Limb (tissue), 2 donors: Measurements from ENCODE around the gene APOBEC3C.
"Not testable (repeated sequence)": the region's sequence is repeated elsewhere in the genome, so short reads cannot be mapped to it uniquely, and the experiment has no call there.

Experiments
- DNase-seq, 2 donors: peaks; one replicate each; pipeline ENCODE4 v3.0.0-alpha.2; 2016; ENCODE audit errors: extremely low spot score in 2 of 2

The APOBEC3C gene

GRCh38 chr22:38981992-38982927 lies 31.8 kb upstream of the APOBEC3C start, which contains the start of gene APOBEC3B:
TSS of gene APOBEC3B (plus strand) at chr22:38982347. CDS start at chr22:38982454, 107 bp downstream.
- DNase-seq: peak; percentile 73 to 81

DNA sequence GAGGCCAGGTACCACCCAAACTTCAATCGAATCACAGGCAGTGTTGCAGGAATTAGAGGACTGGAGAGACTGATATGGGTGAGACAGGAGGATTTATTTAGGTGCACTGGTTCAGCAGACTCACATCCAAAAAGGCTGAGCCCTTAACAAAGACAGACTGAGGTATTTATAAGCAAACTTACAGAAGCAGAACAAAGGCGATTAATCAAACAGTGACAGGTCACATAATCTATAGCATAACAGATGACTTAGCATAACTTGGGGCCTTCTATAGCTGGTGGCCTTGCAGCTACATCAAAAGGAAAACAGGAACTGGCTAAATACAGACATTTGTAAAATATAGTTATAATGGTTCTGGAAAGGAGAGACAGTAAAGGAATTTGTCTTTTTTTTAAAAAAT lies 29.8 kb upstream of the APOBEC3C start:
- no peak for DNase-seq

- DNase-seq: not testable (repeated sequence)
Observed at GRCh38 chr22:38984784-38985757, 29.0 kb upstream of the APOBEC3C start.

- DNase-seq: no peak
Observed at GRCh38 chr22:38986629-38987028, 27.4 kb upstream of the APOBEC3C start.

DNA sequence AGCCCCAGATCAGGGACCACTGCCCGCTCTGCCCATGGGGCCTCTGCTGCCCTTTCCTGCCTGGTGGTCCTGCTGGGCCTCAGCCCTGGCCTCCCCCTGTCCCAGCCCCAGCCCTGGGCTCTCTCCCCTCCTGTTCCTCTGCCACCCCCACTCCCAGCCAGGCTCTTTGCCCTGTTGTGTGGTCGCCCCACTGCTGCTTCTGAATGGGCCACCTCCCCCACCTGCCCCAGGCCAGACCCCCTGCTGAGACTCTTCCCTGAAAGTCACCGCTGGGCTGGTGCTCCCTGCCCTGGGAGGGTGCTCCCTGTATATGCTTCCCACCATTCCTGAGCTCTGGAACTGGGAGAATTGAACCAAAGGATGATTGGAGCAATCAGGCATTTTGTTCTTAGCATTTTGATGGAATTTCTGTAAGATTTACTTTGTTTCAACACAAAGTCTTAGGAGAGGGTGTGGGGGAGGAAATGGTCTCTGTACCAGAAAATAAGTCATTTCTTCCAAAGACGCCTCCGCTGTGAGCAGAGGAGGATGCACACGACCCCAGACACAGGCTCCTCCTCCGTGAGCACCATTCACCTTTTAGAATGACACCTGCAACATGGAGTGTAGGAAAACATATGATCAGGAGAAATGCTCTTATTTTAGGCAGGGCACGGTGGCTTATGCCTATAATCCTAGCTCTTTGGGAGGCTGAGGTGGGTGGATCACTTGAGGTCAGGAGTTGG lies 26.7 kb upstream of the APOBEC3C start:
- DNase-seq: no peak

GRCh38 chr22:38989466-38989865 lies 24.6 kb upstream of the APOBEC3C start:
- no peak for DNase-seq

DNA sequence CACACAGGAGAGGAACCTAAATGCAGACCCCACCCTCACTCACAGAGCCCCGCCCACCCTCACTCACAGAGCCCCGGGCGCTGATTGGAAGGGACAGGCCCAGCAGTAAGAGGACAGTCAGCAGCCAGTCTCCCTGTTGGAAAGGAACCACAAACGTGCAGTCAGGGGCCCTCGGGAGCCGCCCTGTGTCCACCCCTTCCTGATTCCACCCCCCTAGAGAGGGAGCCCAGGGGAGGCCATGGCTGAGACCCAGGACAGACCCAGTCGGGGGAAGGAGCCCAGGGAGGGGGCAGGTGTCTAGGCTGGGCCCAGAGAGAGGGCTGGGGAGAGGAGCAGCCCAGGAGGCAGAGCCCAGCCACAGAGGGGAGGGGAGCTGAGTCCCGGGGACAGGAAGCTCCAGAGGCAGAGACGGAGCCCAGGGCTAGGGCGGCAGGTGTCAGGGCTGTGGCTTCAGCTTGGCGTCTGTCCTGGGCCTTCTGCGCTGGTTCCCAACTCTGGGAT lies 21.1 kb upstream of the APOBEC3C start:
- DNase-seq: peak in 1 of 2 donors; percentile 36

DNA sequence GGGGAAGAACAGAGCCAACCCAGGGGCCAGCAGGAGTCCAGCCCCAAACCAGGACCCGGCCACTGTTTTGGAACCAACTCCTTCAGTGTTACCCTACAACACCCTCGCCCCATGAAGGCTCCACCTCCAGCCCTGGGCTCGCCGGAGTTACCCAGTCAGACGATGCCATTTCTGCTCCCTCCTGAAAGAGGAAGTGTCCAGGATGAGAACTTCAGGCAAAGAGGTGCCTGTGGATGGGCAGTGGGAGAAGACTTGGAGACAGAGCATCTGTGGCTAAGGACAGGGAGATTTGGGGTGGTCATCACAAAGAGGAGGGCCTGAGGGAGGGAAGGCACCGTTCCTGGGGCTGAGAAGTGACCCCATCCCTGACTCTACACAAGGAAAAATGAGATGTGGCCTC lies 18.0 kb upstream of the APOBEC3C start:
- DNase-seq: no peak

DNA sequence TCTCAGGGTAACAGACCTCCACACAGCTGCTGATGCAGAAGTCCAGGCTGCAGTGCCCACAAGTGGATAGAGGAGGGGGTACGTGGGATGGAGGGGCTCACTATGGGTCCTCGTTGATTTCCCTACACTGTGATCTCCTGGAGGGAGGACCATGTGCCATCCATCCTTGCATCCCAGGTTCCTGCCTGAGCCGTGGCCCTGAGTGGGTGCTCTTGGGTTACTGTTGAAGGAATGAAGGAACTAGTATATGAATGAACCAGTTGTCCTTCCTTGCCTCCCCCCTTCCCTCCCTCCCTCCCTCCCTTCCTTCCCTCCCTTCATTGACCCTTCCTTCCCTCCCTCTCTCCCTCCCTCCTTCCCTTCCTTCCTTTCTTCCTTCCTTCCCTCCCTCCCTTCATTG lies 16.5 kb upstream of the APOBEC3C start:
- no peak for DNase-seq

DNA sequence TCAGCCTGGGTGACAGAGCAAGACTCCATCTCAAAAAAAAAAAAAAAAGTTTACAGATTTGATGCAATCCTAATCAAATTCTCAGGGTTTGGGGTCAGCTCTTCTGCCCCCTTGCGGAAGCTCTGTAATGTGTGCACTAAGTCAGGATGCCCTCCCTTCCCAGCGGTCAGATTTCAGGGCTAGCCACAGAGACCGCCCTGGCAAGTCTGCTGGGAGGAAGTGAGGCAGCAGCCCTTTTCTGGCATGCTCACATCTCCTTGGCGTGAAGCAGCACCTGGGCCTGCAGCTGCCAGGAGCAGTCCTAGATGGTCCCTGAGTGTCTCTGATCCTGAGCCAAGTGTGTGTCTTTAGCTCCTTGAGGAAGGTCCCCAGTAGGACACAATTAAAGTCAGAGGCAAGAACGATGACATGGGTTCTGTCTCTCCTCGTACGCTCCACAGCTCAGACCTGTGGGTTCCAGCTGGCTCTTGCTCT lies 10.9 kb upstream of the APOBEC3C start:
- DNase-seq: peak; percentile 72 to 73

- no peak for DNase-seq
Observed at GRCh38 chr22:39007177-39007576, 6.9 kb upstream of the APOBEC3C start.

- DNase-seq: not testable (repeated sequence)
Observed at GRCh38 chr22:39008271-39008850, 5.7 kb upstream of the APOBEC3C start.

- DNase-seq: no peak
Observed at GRCh38 chr22:39010946-39011345, 3.1 kb upstream of the APOBEC3C start.

- DNase-seq: no peak
Observed at GRCh38 chr22:39012533-39013511, 1.2 kb upstream of the APOBEC3C start.

GRCh38 chr22:39013561-39013941 lies 506 bp upstream of the APOBEC3C start:
- DNase-seq: not testable (repeated sequence)

GRCh38 chr22:39014723-39015121 lies 665 bp downstream of the APOBEC3C start:
- not testable (repeated sequence) for DNase-seq

DNA sequence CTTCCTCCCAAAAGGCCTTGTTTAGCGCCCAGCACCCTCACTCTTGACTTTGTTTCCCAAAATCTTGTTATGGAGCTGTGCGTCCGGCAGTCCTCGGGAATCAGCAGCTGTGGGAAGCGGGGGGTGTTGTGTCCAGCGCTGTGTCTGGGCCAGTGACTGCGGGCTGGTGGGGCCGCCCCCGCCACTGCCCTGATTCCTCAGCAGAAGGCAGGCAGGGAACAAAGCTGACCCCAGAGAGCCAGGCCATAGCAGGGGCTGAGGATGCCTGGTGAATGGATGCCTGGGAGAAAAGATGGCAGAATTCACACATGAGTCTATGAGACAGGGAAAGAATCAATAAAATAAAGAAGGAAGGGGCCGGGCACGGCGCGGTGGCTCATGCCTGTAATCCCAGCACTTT lies 2.5 kb downstream of the APOBEC3C start:
- DNase-seq: no peak

- DNase-seq: no peak
Observed at GRCh38 chr22:39017596-39018365, 3.7 kb downstream of the APOBEC3C start.
